ENCODE measurements around the gene TXLNB. TPM values are rescaled to one million over a fixed set of nuclear protein-coding genes. Genes with fewer than 3 reads are reported as not detected.
"Not testable (repeated sequence)": the region's sequence is repeated elsewhere in the genome, so short reads cannot be mapped to it uniquely, and the experiment has no call there.

The TXLNB gene
- polyA plus RNA-seq, 1 of the 3 experiments (the other 2 are of a cell fraction): 0.12 TPM

GRCh38 chr6:139294090-139294489 lies 2.3 kb upstream of the TXLNB start:
- Histone ChIP-seq H3K27ac (ENCODE audit: low read depth in 2 of 2, low read length in 1 of 2) (no peak overlapping the region), H3K9ac (no peak overlapping the region), H3K9me2 (no peaks in the 10 kb centered on the region), H3K79me2 (ENCODE audit: insufficient read depth) (no peaks in the 10 kb centered on the region), H3K4me3 (ENCODE audit: low read depth in 2 of 2, low read length in 1 of 2) (no peak overlapping the region), H3F3A (replicated peaks; ENCODE audit: insufficient read depth) (no peaks in the 10 kb centered on the region), H4K20me1 (ENCODE audit: insufficient read depth) (no peaks in the 10 kb centered on the region), H3K4me2 (no peak overlapping the region), H2AFZ (ENCODE audit: low read depth) (no peak overlapping the region), H3K4me1 (ENCODE audit: control insufficient read depth in 1 of 2, insufficient read depth in 2 of 2, low read depth in 1 of 2, low read length in 1 of 2) (no peaks in the 10 kb centered on the region), H3K9me3 (no peaks in the 10 kb centered on the region), H3K36me3 (replicated peaks in 1 of 2; ENCODE audit: control insufficient read depth in 1 of 2, insufficient read depth in 2 of 2, low read length in 1 of 2) (no peaks in the 10 kb centered on the region), H3K27me3 (ENCODE audit: insufficient read depth) (peaks cover 31% of the 10 kb centered on the region; the same call in 1 of the 2 replicates)
- 9% methylated on average over 2 of the region's 2 CpGs for WGBS (ENCODE audit: low lambda C conversion rate)
- ChIA-PET CTCF (no interaction called here), POLR2A (no interaction called here)
- TF ChIP-seq GABPA (IDR thresholded peaks at IDR 0.05; ENCODE audit: low read depth): no peak
- no peak for TF ChIP-seq POLR2AphosphoS5 (IDR thresholded peaks at IDR 0.05; ENCODE audit: low read depth, low read length)
- TF ChIP-seq RCOR1 (IDR thresholded peaks at IDR 0.05; ENCODE audit: low read length): no peak
- no peak for TF ChIP-seq CTCF (IDR thresholded peaks at IDR 0.05)
- TF ChIP-seq EZH2phosphoT487 (IDR thresholded peaks at IDR 0.05; ENCODE audit: borderline replicate concordance, low read depth): no peak
- TF ChIP-seq USF1 (IDR thresholded peaks at IDR 0.05; ENCODE audit: borderline replicate concordance, low read depth): no peak
- TF ChIP-seq TCF12 (IDR thresholded peaks at IDR 0.05): no peak
- no peak for TF ChIP-seq TEAD4 (IDR thresholded peaks at IDR 0.05; ENCODE audit: borderline replicate concordance, insufficient read depth)
- TF ChIP-seq PBX3 (IDR thresholded peaks at IDR 0.05): no peak
- no peak for DNase-seq

GRCh38 chr6:139293230-139293629 lies 1.4 kb upstream of the TXLNB start:
- H4K20me1 ChIP-seq (ENCODE audit: insufficient read depth); H3K36me3 ChIP-seq (replicated peaks in 1 of 2; ENCODE audit: control insufficient read depth in 1 of 2, insufficient read depth in 2 of 2, low read length in 1 of 2); H3K79me2 ChIP-seq (ENCODE audit: insufficient read depth); H3K4me2 ChIP-seq; H3K9ac ChIP-seq; H3K27ac ChIP-seq (ENCODE audit: low read depth in 2 of 2, low read length in 1 of 2); H2AFZ ChIP-seq (ENCODE audit: low read depth); DNase-seq; H3K4me3 ChIP-seq (ENCODE audit: low read depth in 2 of 2, low read length in 1 of 2); H3K9me2 ChIP-seq; H3K4me1 ChIP-seq (ENCODE audit: control insufficient read depth in 1 of 2, insufficient read depth in 2 of 2, low read depth in 1 of 2, low read length in 1 of 2); CTCF ChIA-PET; H3K9me3 ChIP-seq; POLR2A ChIA-PET; H3F3A ChIP-seq (replicated peaks; ENCODE audit: insufficient read depth): not testable (repeated sequence)
- 29% methylated on average over 10 of the region's 10 CpGs for WGBS (ENCODE audit: low lambda C conversion rate)
- H3K27me3 ChIP-seq (ENCODE audit: insufficient read depth): peaks cover 31% of the 10 kb centered on the region; the same call in 1 of the 2 replicates
